NCI-H748 treated with DMSO at 0.1 percent for 48 hours (cell line): Measurements from ENCODE around the gene NLRP6.
"Not testable (repeated sequence)": the region's sequence is repeated elsewhere in the genome, so short reads cannot be mapped to it uniquely, and the experiment has no call there.

Experiments used
- DNase-seq: peaks from one replicate; lab custom pipeline; 2025; lab: John Stamatoyannopoulos, UW

The NLRP6 gene

DNA sequence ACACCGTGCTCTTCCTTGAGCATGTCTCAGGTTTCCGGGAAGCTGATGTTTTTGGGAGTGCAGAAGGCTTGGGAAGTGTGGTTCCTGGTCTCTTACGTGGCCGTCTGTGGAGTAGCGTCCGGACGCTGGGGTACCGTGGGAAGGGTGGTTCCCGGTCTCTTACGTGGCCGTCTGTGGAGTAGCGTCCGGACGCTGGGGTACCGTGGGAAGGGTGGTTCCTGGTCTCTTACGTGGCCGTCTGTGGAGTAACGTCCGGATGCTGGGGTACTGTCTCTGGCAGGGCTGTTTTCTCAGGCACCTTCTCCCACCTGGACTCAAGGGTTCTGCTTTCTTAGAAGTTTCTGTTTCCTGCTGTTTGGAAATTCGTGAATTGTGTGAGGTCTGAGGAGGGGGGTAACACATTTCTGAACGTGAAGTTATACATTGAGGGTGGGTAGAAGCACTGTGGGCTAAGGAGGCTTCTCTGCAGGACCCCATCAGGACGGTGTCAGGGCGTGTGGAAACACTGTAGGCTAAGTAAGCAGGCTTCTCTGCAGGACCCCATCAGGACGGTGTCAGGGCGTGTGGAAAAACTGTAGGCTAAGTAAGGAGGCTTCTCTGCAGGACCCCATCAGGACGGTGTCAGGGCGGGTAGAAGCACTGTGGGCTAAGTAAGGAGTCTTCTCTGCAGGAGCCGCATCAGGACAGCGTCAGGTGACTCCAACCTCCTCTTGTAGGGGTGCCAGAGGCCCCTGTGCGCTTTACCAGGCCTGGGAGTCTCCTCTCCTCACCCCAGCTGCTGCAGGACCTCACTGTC, 47.8 kb downstream of the NLRP6 start:
- DNase-seq = no peak

DNA sequence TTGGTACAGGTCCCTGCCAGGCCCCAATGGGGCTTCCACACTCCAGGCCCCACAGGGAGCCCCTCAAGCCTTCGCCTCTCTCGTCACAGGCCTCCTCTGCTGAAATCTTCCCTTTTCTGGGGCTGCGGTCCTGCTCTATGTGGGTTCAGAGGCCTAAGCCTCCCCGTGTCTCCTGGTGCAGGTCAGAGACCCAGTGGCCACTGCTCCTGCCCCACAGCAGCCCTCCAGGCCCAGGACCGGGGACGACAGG, 48.3 kb downstream of the NLRP6 start:
- no peak for DNase-seq

- DNase-seq = no peak
These were observed 48.8 kb downstream of the NLRP6 start for GRCh38 chr11:326842-327580.

DNA sequence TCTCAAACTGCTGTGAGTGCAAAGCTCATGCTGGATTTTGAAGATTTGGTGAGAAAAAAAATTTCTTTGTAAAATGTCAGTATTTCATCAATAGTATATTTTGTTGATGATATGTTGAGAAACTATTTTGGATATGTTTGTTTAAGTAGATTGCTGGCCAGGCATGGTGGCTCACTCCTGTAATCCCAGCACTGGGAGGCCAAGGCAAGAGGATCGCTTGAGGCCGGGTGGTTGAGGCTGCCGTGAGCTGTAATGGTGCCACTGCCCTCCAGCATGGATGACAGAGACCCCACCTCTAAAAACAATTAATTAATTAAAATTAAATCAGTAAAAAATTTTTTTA, 49.3 kb downstream of the NLRP6 start:
- DNase-seq = no peak

DNA sequence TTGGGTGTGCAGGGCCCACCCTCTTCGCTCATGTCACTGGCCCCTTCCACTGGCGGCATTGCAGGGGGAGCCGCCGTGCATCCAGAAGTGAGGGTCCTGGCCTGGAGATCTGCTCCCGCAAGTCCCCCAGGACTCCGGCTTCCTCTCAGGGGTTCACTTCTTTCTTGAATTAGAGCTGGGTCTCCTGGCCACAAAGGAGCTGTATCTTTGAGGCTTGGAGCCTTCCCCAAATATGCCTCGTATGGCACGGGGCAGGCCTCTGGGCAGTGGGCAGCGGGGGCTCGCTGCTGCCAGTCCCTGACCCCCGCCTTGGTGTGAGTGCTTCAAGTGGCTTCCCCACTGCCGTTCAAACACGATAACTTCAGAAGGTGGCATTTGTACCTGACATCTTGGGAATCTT, 49.8 kb downstream of the NLRP6 start:
- DNase-seq = no peak

- not testable (repeated sequence) for DNase-seq
These were observed 50.4 kb downstream of the NLRP6 start for GRCh38 chr11:328516-329100.

DNA sequence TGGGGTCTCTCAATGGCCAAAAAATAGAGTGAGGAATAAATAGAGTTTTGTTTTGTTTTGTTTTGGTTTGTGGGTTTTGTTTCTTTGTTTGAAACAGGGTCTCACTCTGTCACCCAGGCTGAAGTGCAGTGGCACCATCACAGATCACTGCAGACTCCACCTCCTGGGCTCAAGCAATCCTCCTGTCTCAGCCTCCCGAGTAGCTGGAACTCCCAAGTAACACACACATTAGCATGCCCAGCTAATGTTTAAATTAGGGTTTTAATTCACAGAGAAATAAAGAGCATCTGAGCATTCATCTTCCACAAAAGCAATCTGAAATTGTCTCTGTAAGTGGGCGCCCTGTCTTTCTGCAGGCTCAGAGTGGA, 51.7 kb downstream of the NLRP6 start:
- no peak for DNase-seq

- DNase-seq = no peak
These were observed 52.1 kb downstream of the NLRP6 start for GRCh38 chr11:330307-330693.

DNA sequence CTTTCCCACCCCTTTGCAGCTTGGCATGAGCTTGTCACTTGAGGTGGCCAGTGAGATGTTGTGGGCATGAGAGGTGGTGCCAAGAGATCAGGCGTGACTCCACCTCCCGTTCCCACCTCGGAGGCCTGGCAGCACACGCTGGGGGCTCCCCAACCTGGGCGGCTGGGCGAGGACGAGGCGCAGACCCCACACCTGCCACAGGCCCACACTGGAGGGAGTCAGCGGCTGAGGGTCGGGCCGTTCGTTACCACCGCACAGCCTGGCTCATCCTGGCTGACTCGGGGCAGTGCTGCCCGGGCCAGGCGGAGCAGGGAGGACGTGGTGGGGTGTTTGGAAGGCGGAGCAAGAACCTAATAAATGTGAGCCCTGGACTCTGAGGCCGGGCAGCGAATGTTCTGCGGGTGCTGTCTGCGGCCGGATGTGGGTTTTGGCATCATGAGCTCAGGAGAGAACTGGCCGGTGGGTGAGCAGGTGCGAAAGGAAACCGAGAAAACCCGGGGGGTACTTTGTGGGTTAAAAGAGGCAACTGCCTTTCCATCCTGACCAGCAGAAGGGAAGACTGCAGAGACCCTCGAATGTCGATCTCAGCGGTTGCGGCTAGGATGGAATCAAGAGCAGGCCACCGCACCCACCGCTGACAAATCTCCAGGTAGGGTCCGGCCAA, 52.6 kb downstream of the NLRP6 start:
- no peak for DNase-seq

- no peak for DNase-seq
These were observed 53.3 kb downstream of the NLRP6 start for GRCh38 chr11:331358-332060.

DNA sequence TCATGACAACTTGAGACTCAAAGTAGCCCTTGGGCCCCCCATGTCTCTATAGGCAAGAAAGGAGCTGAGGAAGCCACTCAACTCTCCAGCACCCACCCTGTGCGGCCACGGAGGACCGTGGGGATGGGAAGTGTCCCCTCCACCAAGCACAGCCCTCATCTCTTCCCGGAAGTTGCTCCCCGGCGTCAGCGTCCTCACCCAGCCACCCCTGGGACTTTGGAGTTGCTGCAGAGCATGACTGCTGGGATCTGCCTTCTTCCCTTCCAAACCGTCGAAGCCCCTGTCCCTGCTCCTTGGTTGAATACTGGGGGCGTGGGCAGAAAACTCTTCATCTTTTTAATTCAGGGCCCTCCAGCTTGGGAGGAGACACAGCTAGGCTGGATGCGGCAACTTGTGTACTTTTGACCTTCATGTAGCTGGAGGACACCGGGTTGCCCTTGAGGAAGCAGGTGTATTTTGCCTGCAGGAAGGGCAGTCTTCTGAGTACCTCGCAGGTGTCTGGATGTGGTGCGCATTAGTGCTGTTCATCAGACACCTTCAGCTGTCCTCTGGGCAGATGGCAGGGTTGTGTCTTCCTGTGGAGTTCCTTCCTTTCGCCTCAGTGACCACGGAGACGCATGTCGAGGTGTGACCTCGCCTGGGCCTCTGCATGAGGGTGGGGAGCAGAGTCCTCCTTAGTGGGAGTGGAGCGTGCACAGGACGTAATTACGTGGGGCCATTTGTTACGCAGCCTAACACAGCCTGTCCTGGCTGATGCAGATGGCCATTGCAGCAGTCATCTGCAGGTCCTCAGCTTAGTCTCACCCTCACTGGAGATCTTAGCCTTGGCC, 54.7 kb downstream of the NLRP6 start:
- DNase-seq = no peak

GRCh38 chr11:333616-334263, 55.5 kb downstream of the NLRP6 start:
- not testable (repeated sequence) for DNase-seq

- DNase-seq = no peak
These were observed 56.2 kb downstream of the NLRP6 start for GRCh38 chr11:334264-334994.
